ENCODE results near the gene SEMG2.

Gene SEMG2

DNA sequence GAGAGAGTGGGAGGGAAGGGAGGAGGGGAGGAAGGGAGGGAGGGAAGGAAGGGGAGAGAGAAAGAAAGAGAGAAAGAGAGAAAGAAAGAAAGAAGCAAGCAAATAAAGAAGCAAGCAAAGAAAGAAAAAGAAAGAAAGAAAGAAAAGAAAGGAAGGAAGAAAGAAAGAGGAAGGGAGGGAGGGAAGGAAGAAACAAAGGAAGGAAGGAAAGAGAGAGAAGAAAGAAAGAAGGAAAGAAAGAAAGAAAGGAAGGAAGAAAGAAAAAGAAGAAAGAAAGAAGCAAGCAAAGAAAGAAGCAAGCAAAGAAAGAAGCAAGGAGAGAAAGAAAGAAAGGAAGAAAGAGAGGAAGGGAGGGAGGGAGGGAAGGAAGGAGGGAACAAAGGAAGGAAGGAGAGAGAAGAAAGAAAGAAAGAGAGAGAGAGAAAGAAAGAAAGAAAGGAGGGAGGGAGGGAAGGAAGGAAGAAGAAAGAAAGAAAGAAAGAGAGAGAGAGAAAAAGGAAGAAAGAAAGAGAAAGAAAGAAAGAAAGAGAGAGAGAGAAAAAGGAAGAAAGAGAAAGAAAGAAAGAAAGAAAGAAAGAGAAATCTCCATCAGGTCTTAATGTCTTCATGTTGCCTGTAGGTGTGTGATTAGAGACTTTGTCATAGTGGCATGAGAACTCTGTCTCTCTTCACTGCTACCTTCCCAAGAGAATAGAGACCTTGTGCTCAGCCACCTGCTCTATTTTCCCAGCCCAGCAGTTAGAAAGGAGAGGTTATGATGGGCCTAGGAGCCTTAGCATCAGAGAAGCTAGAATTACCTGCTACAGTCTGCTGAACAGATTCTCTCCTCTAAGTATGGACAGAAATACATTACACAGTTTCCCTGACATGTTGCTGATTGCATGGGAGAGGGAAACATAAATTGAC is 9.4 kb upstream of the SEMG2 start:
- Mint-ChIP-seq H3K36me3 (no peaks in the 10 kb centered on the region), H3K27me3 (peaks cover 21% of the 10 kb centered on the region), H3K9me3 (no peaks in the 10 kb centered on the region), H3K4me1 (peaks cover 3% of the 10 kb centered on the region), H3K27ac (no peak overlapping the region), H3K4me3 (no peak overlapping the region)
- DNase-seq (ENCODE audit: low spot score in 2 of 2) (no peak), ATAC-seq (ENCODE audit: low read depth) (no peak)

DNA sequence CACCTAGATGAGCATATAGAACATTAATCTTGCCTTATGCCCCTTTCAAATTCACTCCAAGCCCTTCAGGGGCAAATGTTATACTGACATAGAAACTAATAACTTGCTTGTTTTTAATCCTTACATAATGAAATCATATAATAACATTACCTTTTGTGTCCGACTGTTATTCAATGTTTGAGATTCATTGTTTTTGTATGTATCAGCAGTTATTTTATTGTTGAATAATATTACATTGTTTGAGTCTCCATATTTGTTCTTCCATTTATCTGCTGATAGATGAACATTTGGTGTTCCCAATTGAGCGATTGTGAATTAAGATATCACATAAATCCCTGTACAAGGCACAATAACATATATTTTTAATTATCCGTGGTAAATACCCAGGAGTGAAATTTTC is 8.3 kb upstream of the SEMG2 start:
- peaks cover 16% of the 10 kb centered on the region for H3K27me3 Mint-ChIP-seq
- no peaks in the 10 kb centered on the region for H3K9me3 Mint-ChIP-seq
- H3K4me1 Mint-ChIP-seq: peaks cover 3% of the 10 kb centered on the region
- no peak overlapping the region for H3K4me3 Mint-ChIP-seq
- H3K36me3 Mint-ChIP-seq: no peaks in the 10 kb centered on the region
- DNase-seq (ENCODE audit: low spot score in 2 of 2) (no peak), ATAC-seq (ENCODE audit: low read depth) (no peak)
- no peak overlapping the region for H3K27ac Mint-ChIP-seq

DNA sequence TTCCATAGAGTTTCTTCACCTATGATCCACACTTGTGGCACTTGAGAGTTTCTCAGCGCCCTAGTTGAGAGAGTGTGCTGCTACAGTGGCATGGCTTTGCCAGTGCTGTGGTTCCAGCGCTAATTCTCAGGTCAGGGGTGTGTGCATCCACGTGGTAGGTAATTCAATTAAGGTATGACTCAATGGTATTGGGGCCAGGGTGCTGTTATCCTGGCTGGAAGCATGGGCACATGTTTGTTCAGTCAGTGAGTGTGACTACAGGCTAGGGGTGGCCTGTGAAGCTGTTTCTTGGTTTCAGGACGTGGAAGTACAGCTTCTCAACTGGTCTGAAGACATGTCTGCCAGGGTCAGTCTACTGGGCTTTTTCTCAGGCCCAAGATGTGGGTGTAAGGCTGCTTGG is 3.0 kb upstream of the SEMG2 start:
- H3K36me3 Mint-ChIP-seq: no peaks in the 10 kb centered on the region
- no peak for ATAC-seq (ENCODE audit: low read depth)

DNA sequence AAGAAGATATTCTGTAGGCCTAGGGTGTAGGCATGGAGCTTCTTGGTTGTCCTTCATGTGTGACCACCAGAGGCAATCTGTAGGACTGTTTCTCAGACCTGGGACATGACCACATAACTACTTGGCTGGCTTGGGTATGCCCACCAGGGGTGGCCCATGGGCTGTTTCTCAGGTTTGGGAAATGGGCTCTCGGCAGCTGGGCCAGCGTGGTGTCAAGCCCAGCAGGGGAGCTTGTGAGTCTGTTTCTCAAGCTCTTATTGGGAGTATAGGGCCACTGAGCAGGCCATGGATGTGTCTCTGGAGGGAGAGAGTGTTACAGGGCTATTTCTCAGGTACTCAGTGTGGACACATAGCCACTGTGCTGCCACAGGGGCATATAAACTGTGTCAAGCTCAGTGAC is 2.5 kb upstream of the SEMG2 start:
- Mint-ChIP-seq H3K36me3 (no peaks in the 10 kb centered on the region), H3K27me3 (peaks cover 10% of the 10 kb centered on the region)

More for the DNA sequence above, 3.0 kb upstream of the SEMG2 start:
- Mint-ChIP-seq H3K4me1 (no peaks in the 10 kb centered on the region), H3K27ac (no peak overlapping the region), H3K27me3 (peaks cover 9% of the 10 kb centered on the region), H3K9me3 (no peaks in the 10 kb centered on the region), H3K4me3 (no peak overlapping the region)
- no peak for DNase-seq (ENCODE audit: low spot score in 2 of 2)

DNA sequence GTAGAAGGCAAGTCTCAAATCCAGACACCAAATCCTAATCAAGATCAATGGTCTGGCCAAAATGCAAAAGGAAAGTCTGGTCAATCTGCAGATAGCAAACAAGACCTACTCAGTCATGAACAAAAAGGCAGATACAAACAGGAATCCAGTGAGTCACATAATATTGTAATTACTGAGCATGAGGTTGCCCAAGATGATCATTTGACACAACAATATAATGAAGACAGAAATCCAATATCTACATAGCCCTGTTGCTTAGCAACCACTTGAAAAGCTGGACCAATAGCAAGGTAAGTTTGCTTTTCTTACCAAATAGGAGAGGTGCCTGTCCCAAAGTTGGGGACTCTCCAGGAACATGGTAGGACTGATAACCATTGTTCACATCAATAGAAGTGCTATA is 2.0 kb downstream of the SEMG2 start:
- Mint-ChIP-seq H3K4me3 (no peak overlapping the region), H3K36me3 (no peaks in the 10 kb centered on the region), H3K27ac (no peak overlapping the region), H3K9me3 (no peaks in the 10 kb centered on the region), H3K4me1 (no peaks in the 10 kb centered on the region), H3K27me3 (peaks cover 12% of the 10 kb centered on the region)
- ATAC-seq (ENCODE audit: low read depth) (no peak), DNase-seq (ENCODE audit: low spot score in 2 of 2) (no peak)

More for the DNA sequence above, 2.5 kb upstream of the SEMG2 start:
- H3K27ac Mint-ChIP-seq: no peak overlapping the region
- no peaks in the 10 kb centered on the region for H3K4me1 Mint-ChIP-seq
- no peak overlapping the region for H3K4me3 Mint-ChIP-seq
- no peaks in the 10 kb centered on the region for H3K9me3 Mint-ChIP-seq
- ATAC-seq (ENCODE audit: low read depth) (no peak), DNase-seq (ENCODE audit: low spot score in 2 of 2) (no peak)

GRCh38 chr20:45226287-45226686 is 5.1 kb downstream of the SEMG2 start:
- no peaks in the 10 kb centered on the region for H3K4me1 Mint-ChIP-seq
- ATAC-seq (ENCODE audit: low read depth) (no peak), DNase-seq (ENCODE audit: low spot score in 2 of 2) (no peak)
- H3K4me3 Mint-ChIP-seq: no peak overlapping the region
- H3K27ac Mint-ChIP-seq: no peak overlapping the region
- H3K36me3 Mint-ChIP-seq: no peaks in the 10 kb centered on the region
- peaks cover 14% of the 10 kb centered on the region for H3K27me3 Mint-ChIP-seq
- no peaks in the 10 kb centered on the region for H3K9me3 Mint-ChIP-seq

- Mint-ChIP-seq H3K36me3 (no peaks in the 10 kb centered on the region), H3K9me3 (peaks cover 7% of the 10 kb centered on the region), H3K27me3 (peaks cover 7% of the 10 kb centered on the region), H3K4me3 (no peak overlapping the region), H3K4me1 (no peaks in the 10 kb centered on the region), H3K27ac (no peak overlapping the region)
- DNase-seq (ENCODE audit: low spot score in 2 of 2): no peak
- ATAC-seq (ENCODE audit: low read depth): peak; percentile 31
These were observed 8.3 kb downstream of the SEMG2 start for GRCh38 chr20:45229264-45230056.

DNA sequence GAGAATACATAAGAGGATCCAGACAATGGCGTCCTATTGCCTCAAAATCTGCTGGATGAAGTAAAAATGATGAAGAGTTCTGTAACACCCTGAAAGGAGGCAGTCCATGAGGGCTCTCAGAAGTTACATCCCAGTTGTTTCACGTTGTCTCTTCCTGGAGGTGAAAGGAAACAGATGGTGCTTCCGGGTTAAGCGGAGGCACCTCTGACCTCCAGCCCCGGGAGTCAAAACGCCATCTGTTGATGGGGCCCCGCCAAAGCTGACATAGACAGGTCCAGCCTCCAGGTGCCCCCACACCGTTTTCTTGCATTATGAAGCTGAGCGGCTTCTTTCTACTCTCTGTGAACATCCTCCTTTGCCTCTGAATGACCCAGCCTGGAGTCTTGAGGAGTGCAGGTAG is 9.5 kb downstream of the SEMG2 start:
- DNase-seq (ENCODE audit: low spot score in 2 of 2): no peak
- Mint-ChIP-seq H3K36me3 (no peaks in the 10 kb centered on the region), H3K4me1 (no peaks in the 10 kb centered on the region), H3K4me3 (no peak overlapping the region), H3K27ac (no peak overlapping the region), H3K9me3 (peaks cover 9% of the 10 kb centered on the region), H3K27me3 (peaks cover 7% of the 10 kb centered on the region)
- no peak for ATAC-seq (ENCODE audit: low read depth)

- peaks cover 11% of the 10 kb centered on the region for H3K9me3 Mint-ChIP-seq
- no peak for ATAC-seq (ENCODE audit: low read depth)
- H3K4me3 Mint-ChIP-seq: no peak overlapping the region
- H3K27ac Mint-ChIP-seq: no peak overlapping the region
- H3K4me1 Mint-ChIP-seq: no peaks in the 10 kb centered on the region
- peaks cover 20% of the 10 kb centered on the region for H3K27me3 Mint-ChIP-seq
- DNase-seq (ENCODE audit: low spot score in 2 of 2): no peak
- no peaks in the 10 kb centered on the region for H3K36me3 Mint-ChIP-seq
These were observed 14.8 kb downstream of the SEMG2 start for GRCh38 chr20:45235995-45236394.

- Mint-ChIP-seq H3K27ac (no peak overlapping the region), H3K36me3 (no peaks in the 10 kb centered on the region), H3K4me3 (no peak overlapping the region), H3K27me3 (peaks cover 20% of the 10 kb centered on the region), H3K4me1 (no peaks in the 10 kb centered on the region), H3K9me3 (peaks cover 11% of the 10 kb centered on the region)
- no peak for DNase-seq (ENCODE audit: low spot score in 2 of 2)
- no peak for ATAC-seq (ENCODE audit: low read depth)
These were observed 17.0 kb downstream of the SEMG2 start for GRCh38 chr20:45238139-45238538.

DNA sequence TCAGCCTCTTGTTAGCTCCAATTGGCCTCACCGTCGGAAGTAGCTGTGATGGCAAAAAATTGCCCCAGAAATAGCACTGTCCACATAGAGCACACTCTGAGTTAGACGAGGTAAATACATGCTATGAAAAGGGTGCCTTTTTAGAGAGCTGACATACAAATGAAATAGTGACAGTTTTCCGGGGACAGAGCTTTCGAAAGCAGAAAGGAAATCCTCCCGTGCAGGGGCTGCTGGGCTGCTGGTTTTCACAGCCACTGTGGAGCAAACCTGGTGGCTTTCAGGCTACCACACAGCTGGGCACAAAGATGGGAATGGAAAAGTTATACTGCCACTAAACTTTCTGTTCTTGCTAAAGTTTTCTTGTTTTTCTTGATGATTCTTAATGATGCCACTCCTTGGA is 24.9 kb downstream of the SEMG2 start:
- no peak for DNase-seq (ENCODE audit: low spot score in 2 of 2)
- no peaks in the 10 kb centered on the region for H3K9me3 Mint-ChIP-seq
- H3K4me1 Mint-ChIP-seq: no peaks in the 10 kb centered on the region
- ATAC-seq (ENCODE audit: low read depth): no peak
- H3K4me3 Mint-ChIP-seq: no peak overlapping the region
- no peaks in the 10 kb centered on the region for H3K36me3 Mint-ChIP-seq
- no peak overlapping the region for H3K27ac Mint-ChIP-seq
- H3K27me3 Mint-ChIP-seq: peaks cover 12% of the 10 kb centered on the region

DNA sequence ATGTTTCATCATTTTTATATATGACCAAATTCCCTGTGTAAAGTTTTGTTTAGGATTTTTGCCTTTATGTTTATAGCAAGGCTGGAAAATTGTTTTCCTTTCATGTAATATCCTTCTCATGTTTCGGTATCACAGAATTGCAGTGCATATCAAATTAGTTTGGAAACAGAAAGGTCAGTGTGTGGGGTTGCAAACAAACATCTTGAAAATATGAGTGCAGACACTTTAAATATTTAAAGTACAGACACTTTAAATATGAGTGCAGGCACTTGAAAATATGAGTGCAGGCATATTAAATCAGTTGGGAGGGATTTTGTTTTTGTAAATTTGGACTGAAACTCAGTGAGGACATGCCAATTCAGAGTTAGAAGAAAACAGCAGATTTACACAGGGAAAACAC is 26.7 kb downstream of the SEMG2 start:
- no peak overlapping the region for H3K4me3 Mint-ChIP-seq
- H3K27me3 Mint-ChIP-seq: peaks cover 19% of the 10 kb centered on the region
- no peaks in the 10 kb centered on the region for H3K36me3 Mint-ChIP-seq
- no peaks in the 10 kb centered on the region for H3K9me3 Mint-ChIP-seq
- H3K4me1 Mint-ChIP-seq: no peaks in the 10 kb centered on the region
- no peak overlapping the region for H3K27ac Mint-ChIP-seq
- no peak for ATAC-seq (ENCODE audit: low read depth)
- no peak for DNase-seq (ENCODE audit: low spot score in 2 of 2)

GRCh38 chr20:45248609-45249008 is 27.4 kb downstream of the SEMG2 start:
- ATAC-seq (ENCODE audit: low read depth) (no peak), DNase-seq (ENCODE audit: low spot score in 2 of 2) (no peak)
- Mint-ChIP-seq H3K4me1 (no peaks in the 10 kb centered on the region), H3K9me3 (no peaks in the 10 kb centered on the region), H3K27ac (no peak overlapping the region), H3K4me3 (no peak overlapping the region), H3K36me3 (no peaks in the 10 kb centered on the region), H3K27me3 (peaks cover 23% of the 10 kb centered on the region)

DNA sequence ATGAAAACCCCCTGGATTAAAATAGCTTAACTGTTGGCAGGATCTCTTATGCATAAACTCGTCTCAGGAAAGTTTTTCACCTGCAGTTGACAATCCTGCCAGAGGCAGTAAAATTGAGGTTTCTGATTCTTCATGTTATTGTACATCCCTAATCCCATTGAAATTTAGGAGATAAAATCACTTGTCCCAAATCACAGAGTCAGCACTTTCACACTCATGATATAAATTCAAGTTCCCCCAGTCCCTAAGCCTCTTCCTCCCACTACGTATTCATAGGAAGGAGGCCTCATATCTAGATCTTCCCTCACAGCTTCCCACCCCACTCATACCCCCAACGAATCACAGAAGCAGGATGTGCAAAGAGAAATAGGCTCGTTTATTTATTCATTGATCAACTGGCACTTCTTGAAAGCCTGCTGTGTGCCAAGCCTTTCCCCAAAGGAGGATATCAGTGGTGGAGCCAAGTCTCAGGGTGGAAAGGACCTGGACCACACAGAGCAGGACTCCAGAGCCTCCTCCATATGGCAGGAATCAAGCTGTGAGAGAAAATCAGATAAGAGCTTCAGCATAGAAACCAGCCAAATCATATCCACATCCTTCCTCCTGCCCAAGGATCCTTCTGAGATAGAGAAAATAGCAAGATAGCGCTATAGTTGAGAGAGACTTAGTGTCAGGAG is 30.8 kb downstream of the SEMG2 start:
- no peak for ATAC-seq (ENCODE audit: low read depth)
- Mint-ChIP-seq H3K9me3 (no peaks in the 10 kb centered on the region), H3K4me1 (no peaks in the 10 kb centered on the region), H3K36me3 (no peaks in the 10 kb centered on the region), H3K27ac (no peak overlapping the region), H3K27me3 (peaks cover 22% of the 10 kb centered on the region), H3K4me3 (no peak overlapping the region)
- no peak for DNase-seq (ENCODE audit: low spot score in 2 of 2)

Data from memory B cell (primary cell).